Measurements from ENCODE around the gene CEBPB.

Gene CEBPB

DNA sequence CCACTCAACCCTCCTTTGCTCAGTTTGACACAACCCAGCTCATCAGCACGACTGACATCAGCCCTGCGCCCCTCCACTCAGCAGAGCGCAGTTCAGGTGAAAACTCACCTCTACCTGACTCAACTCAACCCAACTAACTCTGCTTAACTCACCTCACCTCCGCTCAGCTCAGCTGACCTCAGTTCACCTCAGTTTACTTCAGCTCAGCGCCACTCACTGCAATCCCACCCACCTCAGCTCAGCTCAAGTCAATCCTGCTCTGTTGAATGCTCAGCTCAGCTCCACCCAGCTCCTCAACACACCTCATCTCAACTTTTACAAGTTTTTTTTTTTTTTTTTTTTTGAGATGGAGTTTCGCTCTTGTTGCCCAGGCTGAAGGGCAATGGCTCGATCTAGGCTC, 39.6 kb downstream of the CEBPB start:
- no peak for DNase-seq (ENCODE audit: low spot score)

DNA sequence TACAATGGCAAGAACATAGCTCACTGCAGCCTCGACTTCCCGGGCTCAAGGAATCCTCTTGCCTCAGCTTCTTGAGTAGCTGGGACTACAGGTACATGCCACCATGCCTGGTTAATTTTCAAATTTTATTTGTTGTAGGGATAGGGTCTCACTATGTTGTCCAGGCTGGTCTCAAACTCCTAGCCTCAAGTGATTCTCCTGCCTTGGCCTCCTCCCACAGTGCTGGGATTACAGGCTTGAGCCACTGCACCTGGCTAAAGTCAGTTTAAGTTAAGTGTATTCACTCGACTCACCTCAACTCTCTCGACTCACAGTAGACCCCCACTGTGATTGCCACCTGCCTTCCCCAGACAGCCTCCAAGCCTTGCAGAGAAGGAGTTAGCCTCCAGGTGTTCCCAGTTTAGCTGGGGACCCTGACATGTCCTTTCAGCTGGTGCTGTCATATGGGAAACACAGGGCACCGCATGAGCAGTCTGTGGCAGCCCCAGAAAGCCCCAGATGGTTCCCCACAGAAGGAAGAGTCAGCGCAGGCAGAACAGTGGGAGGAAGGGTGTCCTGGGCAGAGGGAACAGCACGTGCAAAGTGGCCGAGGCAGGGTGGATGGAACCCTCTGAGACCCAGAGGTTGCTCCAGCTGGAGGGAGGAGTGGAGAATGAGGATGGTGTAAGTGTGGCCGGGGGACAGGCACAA, 40.4 kb downstream of the CEBPB start:
- no peak for DNase-seq (ENCODE audit: low spot score)

DNA sequence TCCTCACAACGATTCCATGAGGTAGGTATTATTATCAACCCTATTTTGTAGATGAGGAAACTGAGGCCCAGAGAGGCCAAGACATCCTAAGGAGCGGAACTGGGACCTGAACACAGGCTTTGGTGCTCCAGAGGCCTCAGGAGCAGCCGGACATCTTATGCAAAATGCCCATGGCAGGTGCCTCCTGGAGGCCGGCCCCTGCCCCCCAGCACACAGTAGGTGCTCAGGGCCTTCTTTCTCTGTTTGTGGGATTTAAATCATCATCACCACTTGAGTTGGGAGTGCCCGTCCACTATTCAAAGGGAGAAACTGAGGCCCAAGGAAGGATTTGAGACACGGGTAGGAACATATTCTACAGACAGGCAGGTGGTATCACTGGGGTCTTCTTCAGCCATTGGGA, 41.2 kb downstream of the CEBPB start:
- DNase-seq (ENCODE audit: low spot score) = no peak

DNA sequence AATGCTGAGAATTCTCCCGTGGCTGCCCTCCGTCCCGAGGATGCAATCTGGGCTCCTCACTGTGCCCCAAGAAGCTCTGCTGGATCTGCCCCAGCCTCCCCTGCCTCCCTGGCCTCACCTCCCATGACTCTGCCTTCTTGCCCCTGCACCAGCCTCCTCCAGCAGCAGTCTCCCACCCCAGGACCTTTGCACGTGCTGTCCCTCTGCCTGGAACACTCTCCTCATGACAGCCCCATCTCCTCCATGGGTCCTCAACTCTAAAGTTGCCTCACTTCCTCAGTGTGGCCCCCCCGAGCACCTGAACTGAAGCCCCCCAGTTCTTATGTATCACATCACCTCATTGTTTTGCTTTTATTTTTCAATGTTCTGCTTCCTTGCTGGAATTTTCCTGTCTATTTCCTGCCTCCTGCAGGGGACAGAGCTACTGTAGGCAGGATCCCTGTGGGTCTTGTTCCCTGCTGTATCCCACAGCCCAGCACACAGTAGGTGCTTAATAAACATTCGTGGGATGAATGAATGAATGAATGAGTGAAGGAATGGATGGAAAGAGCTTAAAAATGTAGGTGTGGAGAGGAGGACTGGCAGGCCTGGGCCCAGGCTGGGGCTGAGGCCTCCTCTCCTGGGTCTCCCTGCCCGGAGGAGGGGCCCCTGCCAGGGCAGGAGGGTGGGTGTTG, 42.2 kb downstream of the CEBPB start:
- no peak for DNase-seq (ENCODE audit: low spot score)

DNA sequence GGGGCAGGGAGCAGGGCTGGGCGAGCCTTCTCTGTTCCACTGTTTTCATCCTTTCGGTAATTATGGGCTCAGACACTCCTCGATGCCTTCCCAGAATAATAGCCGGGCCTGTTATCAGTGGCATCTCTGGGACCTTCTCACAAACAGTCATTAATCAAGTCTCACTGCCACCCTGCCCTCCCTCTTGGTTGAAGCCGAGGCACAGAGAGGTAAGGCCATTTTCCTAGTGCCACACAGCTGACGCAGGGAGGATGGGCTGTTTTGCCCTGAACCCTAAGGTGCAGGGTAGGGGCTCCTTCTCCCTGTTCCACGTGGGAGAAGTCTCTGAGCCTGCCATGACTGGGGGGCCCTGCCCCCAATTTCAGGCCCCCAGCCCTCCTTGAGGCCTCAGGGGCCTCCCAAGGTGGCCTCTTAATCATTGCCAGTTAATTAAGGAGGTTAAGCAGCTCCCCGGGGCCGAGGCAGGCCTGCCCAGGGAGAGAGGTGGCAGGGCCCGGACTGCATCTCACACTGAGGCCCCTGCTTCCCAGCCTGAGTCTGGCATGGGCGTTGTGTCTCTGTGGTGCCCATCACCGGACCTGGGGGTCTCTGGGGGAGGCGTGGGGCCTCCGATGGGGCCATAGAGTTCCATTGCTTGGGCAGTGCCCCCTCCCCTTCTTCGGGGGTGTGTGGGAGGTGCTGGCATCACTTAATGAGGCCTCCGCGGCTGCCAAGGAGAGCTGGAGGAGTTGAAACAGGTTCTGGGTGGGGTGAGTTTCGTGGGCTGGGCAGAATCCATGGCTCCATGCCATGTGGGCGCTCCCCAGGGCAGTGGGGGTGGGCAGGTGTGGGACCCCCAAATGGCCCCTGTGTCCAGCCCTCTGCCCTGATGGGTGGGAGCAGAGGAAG, 42.9 kb downstream of the CEBPB start:
- DNase-seq (ENCODE audit: low spot score) = no peak

DNA sequence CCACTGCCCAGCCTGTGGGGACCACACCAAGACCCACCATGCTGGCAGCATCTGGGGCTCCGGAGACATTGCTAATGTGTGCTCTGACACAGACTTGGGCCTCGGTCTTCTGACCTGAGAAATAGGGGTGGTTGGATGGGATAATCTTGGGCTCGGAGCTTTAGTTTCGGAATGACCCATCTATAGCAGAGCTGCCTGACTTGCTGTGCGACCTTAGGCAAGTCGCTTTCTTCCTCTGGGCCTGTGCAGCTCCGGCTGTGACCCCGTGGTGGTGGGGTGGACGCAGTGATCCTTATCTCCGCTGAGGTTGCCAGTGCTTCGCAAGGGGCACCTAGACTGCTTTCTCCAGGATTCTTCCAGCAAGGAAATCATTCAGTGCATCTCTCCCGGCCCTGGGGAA, 43.7 kb downstream of the CEBPB start:
- no peak for DNase-seq (ENCODE audit: low spot score)

DNA sequence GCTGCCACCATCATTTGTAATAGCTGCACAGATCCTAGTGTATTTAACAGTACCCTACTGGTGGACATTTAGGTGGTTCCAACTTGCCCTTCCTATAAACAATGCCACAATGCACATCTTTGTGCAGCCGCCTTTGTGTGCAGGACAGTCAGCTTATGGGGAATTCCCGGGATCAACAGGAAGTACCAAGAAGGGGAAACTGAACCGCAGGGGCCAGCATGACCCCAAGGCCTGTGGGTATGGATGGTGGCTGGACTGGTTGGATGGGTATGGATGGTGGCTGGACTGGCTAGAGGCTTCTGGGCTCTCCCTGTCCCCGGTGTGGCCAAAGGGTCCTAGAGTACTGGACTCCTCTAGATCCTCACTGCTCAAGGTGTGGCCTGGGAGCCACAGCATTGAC, 46.7 kb downstream of the CEBPB start:
- DNase-seq (ENCODE audit: low spot score) = no peak

DNA sequence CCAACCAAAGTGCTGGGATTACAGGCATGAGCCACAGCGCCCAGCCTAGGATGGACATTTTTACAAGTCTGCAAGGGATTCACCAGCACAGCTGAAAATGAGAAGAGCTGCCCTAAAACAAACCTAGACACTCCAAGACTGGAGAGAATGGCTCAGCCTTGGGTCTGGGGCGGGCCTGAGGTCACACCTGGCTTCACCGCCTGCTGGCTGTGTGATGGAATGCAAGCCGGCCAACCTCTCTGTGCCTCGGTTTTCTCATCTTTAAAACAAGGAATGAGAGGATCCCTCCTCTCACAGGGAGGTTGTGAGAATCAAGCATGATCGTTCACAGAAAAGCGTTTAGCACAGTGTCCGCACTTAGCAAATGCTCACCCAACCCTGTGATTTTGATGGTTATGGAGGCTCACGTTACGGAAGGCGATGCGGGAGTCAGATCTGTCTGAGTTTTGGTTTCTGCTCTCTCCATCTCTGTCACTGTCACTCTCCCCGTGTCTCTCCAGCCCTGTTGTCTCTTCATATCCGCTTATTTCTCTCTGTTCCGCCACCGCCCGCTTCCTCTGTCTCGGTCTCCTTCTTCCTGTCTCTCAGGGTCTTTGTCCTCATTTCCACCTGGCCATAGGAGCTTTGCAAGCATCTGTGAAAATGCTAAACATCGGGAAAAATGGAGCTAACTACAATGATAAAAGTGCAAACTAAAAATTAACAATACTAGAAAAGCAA, 47.6 kb downstream of the CEBPB start:
- no peak for DNase-seq (ENCODE audit: low spot score)

DNA sequence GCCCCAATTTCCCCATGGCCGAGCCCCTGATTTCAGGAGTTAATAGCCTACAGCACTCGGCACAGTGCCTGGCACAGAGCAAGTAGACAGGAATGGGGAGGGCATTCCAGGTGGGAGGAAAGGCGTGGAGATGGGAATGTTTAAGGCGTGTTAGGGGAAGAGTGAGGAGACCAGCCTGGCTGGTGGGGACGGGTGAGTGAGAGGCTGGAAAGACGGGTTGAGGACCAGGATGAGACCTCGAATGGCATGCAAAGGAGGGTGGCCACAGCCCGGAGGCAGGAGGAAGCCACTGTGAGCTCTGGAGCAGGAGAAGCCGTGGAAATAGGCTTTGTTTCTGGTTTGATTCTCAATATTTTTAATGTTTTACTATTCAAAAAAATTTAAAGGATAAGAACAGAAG, 49.5 kb downstream of the CEBPB start:
- DNase-seq (ENCODE audit: low spot score) = no peak

DNA sequence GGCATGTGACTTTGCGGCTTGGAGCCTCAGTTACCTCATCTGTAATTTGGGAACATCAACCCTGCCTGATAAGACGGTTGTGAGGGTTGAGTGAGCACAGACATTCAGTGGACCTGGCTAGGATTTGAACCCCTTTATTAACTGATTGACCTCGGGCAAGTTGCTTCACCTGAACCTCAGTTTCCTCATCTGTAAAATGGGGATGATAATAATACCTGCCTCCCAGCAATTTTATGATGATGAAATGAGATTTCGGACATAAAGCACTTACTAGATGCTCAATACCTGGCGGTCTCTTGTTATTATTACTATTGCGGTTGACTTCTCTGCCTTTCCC, 51.5 kb downstream of the CEBPB start:
- no peak for DNase-seq (ENCODE audit: low spot score)
